GM12892 (cell line): Measurements from ENCODE around the gene USP21.

Experiments
- DNase-seq: peaks from one replicate; pipeline ENCODE4 v3.0.0; 2011; ENCODE audit not compliant: insufficient read length
- FAIRE-seq: peaks from 2 replicates; lab custom pipeline; 2011; peaks lifted over from hg19 to GRCh38; lab: Jason Lieb, UNC
- POLR2A ChIP-seq: IDR thresholded peaks from 2 replicates; pipeline ENCODE4 v1.6.1; 2011; ENCODE audit warnings: low read depth, low read length, control low read depth
- POLR2AphosphoS5 ChIP-seq: IDR thresholded peaks from 2 replicates; pipeline ENCODE4 v1.6.1; 2011; ENCODE audit warnings: low read depth, low read length, control low read depth
- TAF1 ChIP-seq: IDR thresholded peaks from 2 replicates; pipeline ENCODE4 v1.6.1; 2011; ENCODE audit warnings: low read depth, mild to moderate bottlenecking, control low read depth, low read length, borderline replicate concordance

The USP21 gene

DNA sequence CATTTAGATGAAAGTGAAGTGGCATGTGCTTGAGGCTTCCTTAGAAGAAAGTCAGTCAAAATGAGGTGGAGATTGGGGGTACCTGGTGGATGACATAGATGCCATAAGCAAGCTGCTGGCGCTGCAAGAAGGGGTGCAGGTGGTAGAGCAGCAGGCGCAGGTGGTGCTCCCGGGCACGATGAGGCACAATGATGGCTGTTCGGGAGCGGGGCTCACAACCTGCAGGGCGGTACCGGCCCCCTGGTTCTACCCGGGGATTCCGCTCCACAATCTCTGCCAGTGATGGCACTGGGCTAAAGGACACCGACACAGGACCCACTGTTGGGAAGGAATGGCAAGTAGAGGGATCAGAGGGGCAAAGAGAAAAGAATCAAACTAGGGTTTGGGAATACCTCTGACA is 15.6 kb downstream of the USP21 start:
- no peak for TF ChIP-seq TAF1
- no peak for TF ChIP-seq POLR2A
- no peak for TF ChIP-seq POLR2AphosphoS5
- DNase-seq = no peak
- no peak for FAIRE-seq

GRCh38 chr1:161175771-161176453 is 16.6 kb downstream of the USP21 start:
- TF ChIP-seq POLR2A (no peak), TAF1 (no peak), POLR2AphosphoS5 (no peak)
- DNase-seq (no peak), FAIRE-seq (no peak)

- FAIRE-seq (no peak), DNase-seq (no peak)
- TF ChIP-seq POLR2AphosphoS5 (no peak), POLR2A (no peak), TAF1 (no peak)
These were observed 17.3 kb downstream of the USP21 start for GRCh38 chr1:161176468-161177111.

DNA sequence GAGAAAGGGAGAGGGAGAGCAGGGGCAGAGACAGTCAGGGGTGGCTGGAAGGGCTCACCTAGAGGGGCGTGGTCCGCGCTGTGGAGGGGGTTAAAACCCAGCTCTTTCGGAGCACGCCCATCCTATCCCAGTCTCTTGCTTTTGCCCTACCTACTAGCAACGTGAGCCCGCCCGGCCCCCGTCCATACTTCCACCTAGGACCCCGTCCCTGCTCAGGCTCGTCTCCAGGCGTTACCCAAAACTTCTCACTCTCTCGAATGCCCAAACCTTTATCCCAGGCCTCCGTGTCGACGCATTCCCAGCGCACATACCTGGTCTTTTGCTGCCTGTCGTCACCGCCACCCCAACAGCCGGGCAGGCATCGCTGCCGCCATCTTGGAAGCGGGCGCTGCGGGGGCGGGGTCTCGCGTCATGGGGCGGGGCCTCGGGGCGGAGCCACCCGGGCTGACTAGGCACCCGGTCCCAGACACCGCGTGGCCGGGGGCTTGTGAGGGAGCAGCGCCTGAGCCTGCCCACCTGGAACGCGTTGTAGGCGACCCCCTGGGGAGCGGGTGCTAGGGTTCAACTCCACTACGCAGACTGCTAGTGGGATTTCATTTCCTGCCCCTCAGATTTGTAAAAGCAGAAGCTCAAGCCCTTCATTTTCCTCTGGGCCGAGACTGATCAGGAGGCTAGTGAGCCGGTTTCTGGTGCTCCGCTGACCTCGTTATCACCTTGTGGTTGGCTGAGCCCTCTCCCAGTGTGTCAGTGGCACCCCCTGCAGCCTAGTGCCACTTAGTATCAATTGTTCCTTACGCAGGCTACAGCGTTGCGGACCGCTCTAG is 18.0 kb downstream of the USP21 start, which contains the start of gene B4GALT3:
TSS of gene B4GALT3 (minus strand) at position 396 of the 824 bp plus-strand sequence. CDS start 1,447 bp downstream, outside the sequence.
- TF ChIP-seq POLR2AphosphoS5 (peak; percentile 88), POLR2A (peak; percentile 91), TAF1 (peak; percentile 86)
- DNase-seq = peak; percentile 98
- FAIRE-seq = peak; percentile 73

GRCh38 chr1:161177936-161178244 is 18.6 kb downstream of the USP21 start:
- TF ChIP-seq POLR2A (no peak), TAF1 (no peak), POLR2AphosphoS5 (no peak)
- no peak for FAIRE-seq
- DNase-seq = no peak

DNA sequence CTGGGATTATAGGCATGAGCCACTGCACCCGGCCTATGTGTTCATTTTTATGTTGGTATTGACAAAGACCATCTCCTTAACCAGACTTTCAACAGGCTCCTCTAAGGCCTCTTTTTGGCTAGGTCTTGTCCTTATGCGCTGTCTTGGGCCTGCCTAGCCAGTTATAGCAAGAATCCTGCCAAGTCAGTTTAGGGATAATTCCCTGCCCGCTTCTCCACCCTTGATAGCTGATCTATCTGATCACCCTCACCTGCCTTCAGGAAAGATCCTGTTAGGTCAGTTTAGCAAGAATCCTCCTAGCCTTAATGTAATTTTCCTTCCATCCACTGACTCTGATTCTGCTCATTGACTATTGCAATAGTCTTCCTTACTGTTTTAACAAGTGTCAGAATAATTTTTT is 20.4 kb downstream of the USP21 start:
- DNase-seq (no peak), FAIRE-seq (no peak)
- no peak for TF ChIP-seq POLR2AphosphoS5
- TF ChIP-seq TAF1 = no peak
- no peak for TF ChIP-seq POLR2A

DNA sequence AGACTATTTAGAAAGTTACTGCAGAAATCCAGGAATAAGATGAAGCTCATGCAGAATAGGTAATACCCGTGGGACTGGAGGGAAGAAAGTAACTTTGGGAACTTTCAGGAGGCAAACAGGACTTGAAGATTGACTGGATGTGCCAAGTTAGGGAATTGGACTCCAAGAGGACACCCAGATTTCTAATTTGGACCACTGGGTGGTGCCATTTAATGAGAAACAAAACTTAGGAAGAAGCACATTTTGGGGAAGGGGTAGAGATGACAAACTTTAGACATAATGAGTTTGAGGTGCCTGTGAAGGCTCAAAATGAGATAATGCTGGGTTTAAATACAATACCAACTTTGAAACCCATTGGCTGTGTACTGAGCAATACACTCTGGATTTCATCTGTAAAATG is 21.3 kb downstream of the USP21 start:
- no peak for DNase-seq
- FAIRE-seq = no peak
- TF ChIP-seq TAF1 (no peak), POLR2A (no peak), POLR2AphosphoS5 (no peak)

- TF ChIP-seq TAF1 (no peak), POLR2A (no peak), POLR2AphosphoS5 (no peak)
- no peak for FAIRE-seq
- DNase-seq = no peak
These were observed 22.9 kb downstream of the USP21 start for GRCh38 chr1:161182214-161182613.

DNA sequence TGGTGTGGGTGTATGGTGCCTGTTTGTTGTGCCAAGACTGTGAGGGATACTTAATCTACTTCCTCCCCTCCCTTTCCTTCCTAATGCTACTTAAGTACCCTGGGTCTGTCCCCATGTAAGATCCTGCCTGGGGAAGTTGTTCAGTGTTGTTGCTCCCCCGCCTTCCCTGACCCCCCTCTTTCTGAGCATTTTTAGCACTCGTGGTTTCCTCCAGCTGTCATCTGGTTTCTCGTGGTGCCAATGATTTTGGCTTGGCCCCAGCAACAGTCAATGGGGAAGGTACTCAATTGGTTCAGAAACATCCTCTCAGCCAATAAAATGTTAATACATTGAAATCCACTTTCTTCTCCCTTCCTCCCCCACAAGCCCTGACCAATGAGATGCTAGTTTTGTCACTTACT is 26.0 kb downstream of the USP21 start:
- TF ChIP-seq POLR2A (0 out of 2 replicates have a peak, but pooled peaks have one; percentile 21), POLR2AphosphoS5 (peak; percentile 68), TAF1 (no peak)
- FAIRE-seq (peak; percentile 93), DNase-seq (peak; percentile 66)

DNA sequence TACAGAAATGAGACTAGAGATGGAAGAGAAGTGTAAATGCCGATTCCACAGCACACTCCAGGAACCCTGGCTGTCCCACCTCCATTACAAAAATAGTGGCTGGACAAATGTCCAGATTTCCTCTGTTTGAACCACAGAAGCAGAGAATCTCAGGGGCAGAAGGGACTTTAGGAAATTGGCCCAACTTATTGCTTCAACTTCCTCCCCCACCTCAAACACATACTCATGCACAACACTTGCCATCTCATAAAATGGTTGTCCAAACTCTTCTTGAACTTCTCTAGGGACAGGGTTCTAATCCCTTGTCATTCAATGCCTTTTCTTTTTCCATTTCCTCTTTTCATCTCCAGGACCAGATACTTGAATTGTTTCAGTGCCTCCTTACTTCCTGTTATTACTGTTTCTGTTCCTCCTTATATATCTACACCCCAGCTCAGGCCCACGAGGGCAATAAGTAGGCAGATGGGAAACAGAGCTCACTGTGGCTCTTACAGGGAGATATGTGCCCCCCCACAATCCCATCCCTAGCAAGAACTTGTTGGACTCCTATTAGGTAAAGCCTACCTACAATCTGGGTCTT is 26.5 kb downstream of the USP21 start:
- no peak for TF ChIP-seq TAF1
- TF ChIP-seq POLR2A = 0 out of 2 replicates have a peak, but pooled peaks have one; percentile 15
- TF ChIP-seq POLR2AphosphoS5 = no peak
- no peak for FAIRE-seq
- no peak for DNase-seq

DNA sequence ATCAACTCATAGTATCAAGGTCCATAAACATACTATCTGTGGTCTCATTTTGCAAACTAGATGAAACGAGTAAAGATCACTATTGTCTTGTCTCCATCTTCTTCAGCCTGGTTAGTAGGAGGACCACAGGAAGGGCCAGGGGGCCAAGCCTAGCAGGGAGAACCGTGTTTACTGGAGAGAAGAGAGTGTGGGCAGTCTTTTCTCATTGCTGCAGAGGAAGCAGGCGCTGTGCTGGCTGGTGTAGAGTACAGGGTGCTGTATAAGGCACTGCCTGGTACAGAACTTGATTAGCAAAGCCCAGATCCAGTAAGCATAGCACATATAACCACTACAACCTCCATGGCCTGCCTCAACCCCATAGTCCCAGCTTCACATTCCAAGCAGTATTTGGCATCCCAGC is 28.0 kb downstream of the USP21 start:
- no peak for FAIRE-seq
- no peak for DNase-seq
- TF ChIP-seq POLR2A = no peak
- no peak for TF ChIP-seq TAF1
